ENCODE measurements around the gene CENPP.

DNA sequence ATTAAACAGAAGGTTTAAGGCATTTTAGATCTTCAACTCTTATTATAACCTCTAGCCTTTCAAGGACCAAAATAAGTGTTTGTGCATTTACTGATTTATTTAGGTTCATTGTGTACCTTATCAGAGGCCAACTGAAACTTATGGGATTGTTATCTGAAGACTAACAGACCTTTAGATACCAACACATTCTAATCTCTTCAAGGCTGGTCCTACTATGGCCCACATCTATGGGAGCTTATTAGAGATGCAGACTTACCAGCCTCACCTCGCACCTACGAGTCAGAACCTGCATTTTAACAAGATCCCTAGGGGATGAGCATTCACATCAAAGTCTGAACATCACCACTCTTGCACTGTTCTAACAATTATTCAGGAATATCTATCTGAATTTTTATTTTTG lies 34.2 kb upstream of the CENPP start:
- TF ChIP-seq, protein P1, sequence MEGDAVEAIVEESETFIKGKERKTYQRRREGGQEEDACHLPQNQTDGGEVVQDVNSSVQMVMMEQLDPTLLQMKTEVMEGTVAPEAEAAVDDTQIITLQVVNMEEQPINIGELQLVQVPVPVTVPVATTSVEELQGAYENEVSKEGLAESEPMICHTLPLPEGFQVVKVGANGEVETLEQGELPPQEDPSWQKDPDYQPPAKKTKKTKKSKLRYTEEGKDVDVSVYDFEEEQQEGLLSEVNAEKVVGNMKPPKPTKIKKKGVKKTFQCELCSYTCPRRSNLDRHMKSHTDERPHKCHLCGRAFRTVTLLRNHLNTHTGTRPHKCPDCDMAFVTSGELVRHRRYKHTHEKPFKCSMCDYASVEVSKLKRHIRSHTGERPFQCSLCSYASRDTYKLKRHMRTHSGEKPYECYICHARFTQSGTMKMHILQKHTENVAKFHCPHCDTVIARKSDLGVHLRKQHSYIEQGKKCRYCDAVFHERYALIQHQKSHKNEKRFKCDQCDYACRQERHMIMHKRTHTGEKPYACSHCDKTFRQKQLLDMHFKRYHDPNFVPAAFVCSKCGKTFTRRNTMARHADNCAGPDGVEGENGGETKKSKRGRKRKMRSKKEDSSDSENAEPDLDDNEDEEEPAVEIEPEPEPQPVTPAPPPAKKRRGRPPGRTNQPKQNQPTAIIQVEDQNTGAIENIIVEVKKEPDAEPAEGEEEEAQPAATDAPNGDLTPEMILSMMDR (IDR thresholded peaks at IDR 0.05), result no peak
- TF ChIP-seq POLR2A (IDR thresholded peaks at IDR 0.05), result no peak
